ENCODE results near the gene CASR.
A peak's percentile ranks its signal among the peaks of the same experiment; 100 is the strongest.

The CASR gene

GRCh38 chr3:122234117-122234516, 50.6 kb downstream of the CASR start:
- TF ChIP-seq REST (IDR thresholded peaks at IDR 0.05; ENCODE audit: insufficient replicate concordance, low read depth) (no peak), SPI1 (IDR thresholded peaks at IDR 0.05; ENCODE audit: borderline replicate concordance, low read depth) (no peak), CTCF (IDR thresholded peaks at IDR 0.05; ENCODE audit: insufficient read depth, low read length) (no peak), GABPA (IDR thresholded peaks at IDR 0.05; ENCODE audit: low read depth) (no peak), POLR2AphosphoS5 (IDR thresholded peaks at IDR 0.05; ENCODE audit: low read depth) (no peak)
- Histone ChIP-seq H3K27me3 (ENCODE audit: insufficient read depth, poor library complexity, severe bottlenecking) (no peaks in the 10 kb centered on the region), H3K4me3 (replicated peaks; ENCODE audit: insufficient read depth, low read length) (no peak overlapping the region)

GRCh38 chr3:122235147-122235546, 51.7 kb downstream of the CASR start:
- TF ChIP-seq CTCF (IDR thresholded peaks at IDR 0.05; ENCODE audit: insufficient read depth, low read length) (no peak), POLR2AphosphoS5 (IDR thresholded peaks at IDR 0.05; ENCODE audit: low read depth) (no peak), GABPA (IDR thresholded peaks at IDR 0.05; ENCODE audit: low read depth) (no peak), REST (IDR thresholded peaks at IDR 0.05; ENCODE audit: insufficient replicate concordance, low read depth) (no peak), SPI1 (IDR thresholded peaks at IDR 0.05; ENCODE audit: borderline replicate concordance, low read depth) (no peak)
- H3K27me3 ChIP-seq (ENCODE audit: insufficient read depth, poor library complexity, severe bottlenecking): no peaks in the 10 kb centered on the region
- no peak overlapping the region for H3K4me3 ChIP-seq (replicated peaks; ENCODE audit: insufficient read depth, low read length)
- H3K27ac ChIP-seq (replicated peaks): no peak overlapping the region
- DNase-seq (ENCODE audit: low read depth in 1 of 2, low spot score in 1 of 2): no peak

More at GRCh38 chr3:122234117-122234516, 50.6 kb downstream of the CASR start:
- peak overlapping the region; percentile 96 for H3K27ac ChIP-seq (replicated peaks)
- DNase-seq (ENCODE audit: low read depth in 1 of 2, low spot score in 1 of 2): no peak

- TF ChIP-seq SPI1 (IDR thresholded peaks at IDR 0.05; ENCODE audit: borderline replicate concordance, low read depth): no peak
- no peak for TF ChIP-seq GABPA (IDR thresholded peaks at IDR 0.05; ENCODE audit: low read depth)
- TF ChIP-seq CTCF (IDR thresholded peaks at IDR 0.05; ENCODE audit: insufficient read depth, low read length): no peak
- no peak for TF ChIP-seq REST (IDR thresholded peaks at IDR 0.05; ENCODE audit: insufficient replicate concordance, low read depth)
- no peak for TF ChIP-seq POLR2AphosphoS5 (IDR thresholded peaks at IDR 0.05; ENCODE audit: low read depth)
- Histone ChIP-seq H3K27ac (replicated peaks) (no peak overlapping the region), H3K4me3 (replicated peaks; ENCODE audit: insufficient read depth, low read length) (no peak overlapping the region), H3K27me3 (ENCODE audit: insufficient read depth, poor library complexity, severe bottlenecking) (no peaks in the 10 kb centered on the region)
- no peak for DNase-seq (ENCODE audit: low read depth in 1 of 2, low spot score in 1 of 2)
Measured at GRCh38 chr3:122239112-122239511, 55.6 kb downstream of the CASR start.

Data from HL-60 (cell line).